ENCODE results near the gene GPR137B. TPM values are rescaled to one million over a fixed set of nuclear protein-coding genes. Genes with fewer than 3 reads are reported as not detected.

Gene GPR137B
- total and polyA plus RNA-seq, 9 of the 15 experiments (the other 6 are each of a cell fraction or from before 2014, with no cell fraction given): 0.04 to 1.0 (median 0.62) TPM

GRCh38 chr1:236114076-236114747, 28.1 kb upstream of the GPR137B start:
- CTCF ChIA-PET (ENCODE audit: low intra/inter-chr PET ratio): no interaction called here
- Histone ChIP-seq H3K27me3 (ENCODE audit: control insufficient read depth in 2 of 2, insufficient read depth in 2 of 2, low read length in 2 of 2) (peaks cover 2 to 35% of the 10 kb centered on the region in 2 experiments; a peak in 3 of 5 replicates), H3K36me3 (ENCODE audit: control insufficient read depth, insufficient read depth, low read length) (no peaks in the 10 kb centered on the region), H4K20me1 (replicated peaks; ENCODE audit: control insufficient read depth, insufficient read depth, low read length) (no peaks in the 10 kb centered on the region), H3K4me3 (no peak overlapping the region), H3K4me1 (replicated peaks in 1 of 2; ENCODE audit: control insufficient read depth in 2 of 2, insufficient read depth in 2 of 2, low read length in 2 of 2) (peaks cover 0 to 5% of the 10 kb centered on the region in 2 experiments; a peak in 3 of 5 replicates), H3K79me2 (ENCODE audit: control insufficient read depth, insufficient read depth, low read length) (no peaks in the 10 kb centered on the region), H3K9me1 (ENCODE audit: control insufficient read depth, insufficient read depth, low read length) (no peaks in the 10 kb centered on the region), H3K27ac (ENCODE audit: extremely low read depth, low read depth, low read length) (no peak overlapping the region), H3K9me3 (replicated peaks; ENCODE audit: control insufficient read depth, insufficient read depth, low read depth, low read length) (no peaks in the 10 kb centered on the region), H2AFZ (ENCODE audit: low read depth, low read length) (no peak overlapping the region), H3K4me2 (ENCODE audit: insufficient read depth, low read length) (no peak overlapping the region), H3K9ac (ENCODE audit: insufficient read depth in 1 of 2, low read depth in 2 of 2, low read length in 2 of 2) (no peak overlapping the region)
- intact Hi-C loops (cut with micrococcal nuclease) (no loop called here), in situ Hi-C loops (cut with MboI) (loop anchor here (5.0 to 25.0 kb wide), 3 partner anchors 378 to 1448 kb away; no protein-coding TSS in a partner anchor)
- no TSS peak for BruUV-seq (replicated peaks)
- no peak for DNase-seq (ENCODE audit: extremely low read depth in 1 of 4, low spot score in 3 of 4)
- FAIRE-seq: no peak
- TF ChIP-seq RCOR1 (IDR thresholded peaks at IDR 0.05; ENCODE audit: borderline replicate concordance in 1 of 2, low read depth in 2 of 2, low read length in 2 of 2): 0 out of 4 replicates have a peak, but pooled peaks of 1 of the 2 experiments have one; percentile 15
- peak; percentile 51; the same call in 1 of the 2 replicates for TF ChIP-seq BCOR (IDR thresholded peaks at IDR 0.05)
- no peak for TF ChIP-seq FOSL1 (tag; conservative IDR thresholded peaks at IDR 0.05)
- TF ChIP-seq ZBTB9 (CRISPR knock-in tag; IDR thresholded peaks at IDR 0.05): no peak
- TF ChIP-seq JUND (IDR thresholded peaks at IDR 0.05; ENCODE audit: borderline replicate concordance, low read depth, low read length): no peak
- no peak for TF ChIP-seq JUND (tag; IDR thresholded peaks at IDR 0.05; ENCODE audit: borderline replicate concordance, low read depth, low read length)
- TF ChIP-seq RBM25 (IDR thresholded peaks at IDR 0.05; ENCODE audit: low read depth, low read length, severe bottlenecking): peak; percentile 85
- peak; percentile 45 for TF ChIP-seq ETV1 (tag; conservative IDR thresholded peaks at IDR 0.05; ENCODE audit: low read depth)
- no peak for TF ChIP-seq IRF2 (CRISPR knock-in tag; IDR thresholded peaks at IDR 0.05)
- TF ChIP-seq SIX5 (IDR thresholded peaks at IDR 0.05; ENCODE audit: borderline replicate concordance in 1 of 2, insufficient read depth in 1 of 2, low read depth in 1 of 2, low read length in 2 of 2): no peak
- TF ChIP-seq CREBBP (IDR thresholded peaks at IDR 0.05; ENCODE audit: low read depth, low read length): no peak
- TF ChIP-seq TAF15 (IDR thresholded peaks at IDR 0.05; ENCODE audit: low read depth, low read length): no peak
- no peak for TF ChIP-seq BRD9 (IDR thresholded peaks at IDR 0.05; ENCODE audit: low read depth, partially characterized antibody)
- TF ChIP-seq CBX1 (IDR thresholded peaks at IDR 0.05; ENCODE audit: low read depth): peak; percentile 43; the same call in 1 of the 2 replicates
- TF ChIP-seq MTA1 (IDR thresholded peaks at IDR 0.05; ENCODE audit: borderline replicate concordance): no peak
- no peak for ATAC-seq
- WGBS (ENCODE audit: insufficient coverage, low coverage, missing lambda C conversion rate): 26% methylated on average over 5 of the region's 5 CpGs
- POLR2A ChIA-PET: interaction anchor here (0.5 kb wide), 1 partner anchor 90 kb away, joined by 3 read pairs; no protein-coding TSS in a partner anchor

Measured in K562 (cell line).